SK-N-SH treated with all-trans-retinoic acid at 6 μM for 48 hours (cell line): ENCODE data around the gene DHX58.

ENCODE experiments used
- ATAC-seq: fragments of 200-7000 bp; cut with Tn5 transposase; 3 replicates; pipeline ENCODE4 v1.9.1; 2020; ENCODE audit warnings: mild to moderate bottlenecking, moderate library complexity
- ARNTL ChIP-seq: fragments of 450-650 bp; formaldehyde crosslinking; IDR thresholded peaks from 2 replicates; pipeline ENCODE4 v1.5.0; 2020; ENCODE audit warnings: low read depth, mild to moderate bottlenecking, moderate library complexity, borderline replicate concordance
- CREB5 ChIP-seq: fragments of 250-450 bp; sonication (Bioruptor Pico); IDR thresholded peaks from 2 replicates; pipeline ENCODE4 v1.5.1; 2020; ENCODE audit warnings: low read depth, mild to moderate bottlenecking, moderate library complexity
- CSRNP3 ChIP-seq: fragments of 250-450 bp; sonication (Bioruptor Pico); IDR thresholded peaks from 2 replicates; pipeline ENCODE4 v1.5.1; 2021; ENCODE audit warnings: mild to moderate bottlenecking, moderate library complexity
- ESRRG ChIP-seq: fragments of 250-450 bp; sonication (Bioruptor Pico); IDR thresholded peaks from 2 replicates; pipeline ENCODE4 v1.6.1; 2021; ENCODE audit warnings: mild to moderate bottlenecking
- GLIS3 ChIP-seq: fragments of 250-450 bp; sonication (Bioruptor Pico); IDR thresholded peaks from 2 replicates; pipeline ENCODE4 v1.5.0; 2020; ENCODE audit warnings: mild to moderate bottlenecking, moderate library complexity
- PATZ1 ChIP-seq: fragments of 250-450 bp; sonication (Bioruptor Pico); IDR thresholded peaks from 2 replicates; pipeline ENCODE4 v1.8.0; 2020; ENCODE audit warnings: mild to moderate bottlenecking, moderate library complexity, borderline replicate concordance
- POU6F1 ChIP-seq: fragments of 250-450 bp; sonication (Bioruptor Pico); IDR thresholded peaks from 2 replicates; pipeline ENCODE4 v1.8.0; 2021; ENCODE audit warnings: low read depth, mild to moderate bottlenecking, moderate library complexity, borderline replicate concordance
- PPARA ChIP-seq: fragments of 250-450 bp; sonication (Bioruptor Pico); IDR thresholded peaks from 2 replicates; pipeline ENCODE4 v1.5.0; 2020; ENCODE audit warnings: mild to moderate bottlenecking, borderline replicate concordance
- RARB ChIP-seq: fragments of 250-450 bp; sonication (Bioruptor Pico); IDR thresholded peaks from 2 replicates; pipeline ENCODE4 v1.8.0; 2021; ENCODE audit warnings: mild to moderate bottlenecking, moderate library complexity
- SNAI2 ChIP-seq: fragments of 250-450 bp; sonication (Bioruptor Pico); IDR thresholded peaks from 2 replicates; pipeline ENCODE4 v1.5.0; 2020; ENCODE audit warnings: mild to moderate bottlenecking, moderate library complexity
- TCF4 ChIP-seq: fragments of 250-450 bp; sonication (Bioruptor Pico); IDR thresholded peaks from 2 replicates; pipeline ENCODE4 v1.8.0; 2021; ENCODE audit warnings: mild to moderate bottlenecking, moderate library complexity, borderline replicate concordance
- TSHZ2 ChIP-seq: fragments of 250-450 bp; sonication (Bioruptor Pico); IDR thresholded peaks from 2 replicates; pipeline ENCODE4 v1.5.0; 2020; ENCODE audit warnings: mild to moderate bottlenecking, moderate library complexity
- ZC3H10 ChIP-seq: fragments of 250-450 bp; sonication (Bioruptor Pico); IDR thresholded peaks from 2 replicates; pipeline ENCODE4 v1.5.1; 2021; ENCODE audit warnings: mild to moderate bottlenecking, moderate library complexity
- ZFP3 ChIP-seq: fragments of 250-450 bp; sonication (Bioruptor Pico); IDR thresholded peaks from 2 replicates; pipeline ENCODE4 v1.5.0; 2020; ENCODE audit warnings: mild to moderate bottlenecking, moderate library complexity
- ZNF565 ChIP-seq: fragments of 450-650 bp; formaldehyde crosslinking; conservative IDR thresholded peaks from 2 replicates; pipeline ENCODE4 v1.5.0; 2020; ENCODE audit warnings: low read depth, mild to moderate bottlenecking, moderate library complexity
- ZNF70 ChIP-seq: fragments of 450-650 bp; formaldehyde crosslinking; IDR thresholded peaks from 2 replicates; pipeline ENCODE4 v1.5.0; 2020; ENCODE audit warnings: mild to moderate bottlenecking, moderate library complexity
- ZNF8 ChIP-seq: fragments of 450-650 bp; formaldehyde crosslinking; IDR thresholded peaks from 2 replicates; pipeline ENCODE4 v1.5.0; 2020; ENCODE audit warnings: mild to moderate bottlenecking, moderate library complexity

DHX58 gene

GRCh38 chr17:42087736-42088705, 24.5 kb downstream of the DHX58 start:
- TF ChIP-seq ZNF565 (CRISPR knock-in tag) (no peak), ZNF8 (CRISPR knock-in tag) (no peak), SNAI2 (CRISPR knock-in tag) (no peak), POU6F1 (no peak), ESRRG (CRISPR knock-in tag) (no peak), CSRNP3 (CRISPR knock-in tag) (no peak), PPARA (CRISPR knock-in tag) (no peak), ZNF70 (no peak), ZC3H10 (no peak), ZFP3 (no peak), GLIS3 (CRISPR knock-in tag) (no peak), PATZ1 (CRISPR knock-in tag) (no peak), RARB (CRISPR knock-in tag) (no peak), CREB5 (CRISPR knock-in tag) (no peak)
- ATAC-seq = no peak

GRCh38 chr17:42087042-42087701, 25.3 kb downstream of the DHX58 start:
- TF ChIP-seq TCF4 = no peak
- TF ChIP-seq CSRNP3 (CRISPR knock-in tag) = no peak
- TF ChIP-seq ARNTL (CRISPR knock-in tag) = no peak
- TF ChIP-seq ZNF565 (CRISPR knock-in tag) = no peak
- TF ChIP-seq RARB (CRISPR knock-in tag) = no peak
- no peak for TF ChIP-seq PATZ1 (CRISPR knock-in tag)
- TF ChIP-seq, all 23 proteins: peak for 0
- ATAC-seq = no peak

- ATAC-seq = no peak
- TF ChIP-seq PATZ1 (CRISPR knock-in tag) (no peak), TSHZ2 (CRISPR knock-in tag) (no peak), ZC3H10 (no peak), ESRRG (CRISPR knock-in tag) (no peak), ZNF565 (CRISPR knock-in tag) (no peak), GLIS3 (CRISPR knock-in tag) (no peak), ARNTL (CRISPR knock-in tag) (no peak), TCF4 (no peak), PPARA (CRISPR knock-in tag) (no peak)
Measured at GRCh38 chr17:42081516-42082129, 30.9 kb downstream of the DHX58 start.
